WTC11 (cell line): ENCODE data around the gene SSR2. TPM values are rescaled to one million over a fixed set of nuclear protein-coding genes. Genes with fewer than 3 reads are reported as not detected.

Experiments used
- ATAC-seq: fragments of 200-7000 bp; cut with Tn5 transposase; 2 replicates; pipeline ENCODE4 v1.10.0; 2021; ENCODE audit warnings: mild to moderate bottlenecking, moderate library complexity
- CTCF ChIA-PET: fragments of 300-600 bp; sonication (Branson Sonifier 250); formaldehyde crosslinking; loops from one replicate; lab custom pipeline; 2021; ENCODE audit warnings: antibody characterized with exemption; lab: Charles Lee
- POLR2A ChIA-PET: fragments of 350-600 bp; sonication (Branson Sonifier 250); formaldehyde crosslinking; loops from one replicate; lab custom pipeline; 2021; ENCODE audit warnings: antibody characterized with exemption; lab: Charles Lee
- DNase-seq: peaks from one replicate; pipeline ENCODE4 v3.0.0; 2021; ENCODE audit warnings: low spot score
- H3K27ac Mint-ChIP-seq: 2 replicates; pipeline ENCODE4 v1.8.0; 2021; ENCODE audit warnings: mixed read lengths
- H3K27me3 Mint-ChIP-seq: 2 replicates; pipeline ENCODE4 v1.8.0; 2021; ENCODE audit warnings: low read depth, mild to moderate bottlenecking, moderate library complexity, mixed read lengths
- H3K36me3 Mint-ChIP-seq: 2 replicates; pipeline ENCODE4 v1.8.0; 2021; ENCODE audit warnings: mixed read lengths
- H3K4me1 Mint-ChIP-seq: 2 replicates; pipeline ENCODE4 v1.8.0; 2022; ENCODE audit warnings: mixed read lengths
- H3K4me3 Mint-ChIP-seq: 2 replicates; pipeline ENCODE4 v1.8.0; 2021; ENCODE audit warnings: mild to moderate bottlenecking, moderate library complexity, mixed read lengths
- H3K9me3 Mint-ChIP-seq: 2 replicates; pipeline ENCODE4 v1.8.0; 2021; ENCODE audit warnings: mixed read lengths
- CREM ChIP-seq: sonication (generic); formaldehyde crosslinking; IDR thresholded peaks from 2 replicates; pipeline ENCODE4 v1.8.1; 2022; ENCODE audit warnings: mild to moderate bottlenecking, missing genetic modification reagents, moderate library complexity
- E2F4 ChIP-seq: sonication (generic); formaldehyde crosslinking; IDR thresholded peaks from 2 replicates; pipeline ENCODE4 v1.8.1; 2022; ENCODE audit warnings: low read depth, mild to moderate bottlenecking, moderate library complexity, missing genetic modification reagents, borderline replicate concordance
- ELF4 ChIP-seq: sonication (generic); formaldehyde crosslinking; IDR thresholded peaks from 2 replicates; pipeline ENCODE4 v1.8.1; 2022; ENCODE audit warnings: low read depth, mild to moderate bottlenecking, moderate library complexity, missing genetic modification reagents
- FOXJ3 ChIP-seq: sonication (generic); formaldehyde crosslinking; IDR thresholded peaks from 2 replicates; pipeline ENCODE4 v1.9.0; 2021; ENCODE audit warnings: missing genetic modification reagents, mild to moderate bottlenecking, borderline replicate concordance
- FOXK1 ChIP-seq: sonication (generic); formaldehyde crosslinking; IDR thresholded peaks from 2 replicates; pipeline ENCODE4 v1.8.0; 2022; ENCODE audit warnings: mild to moderate bottlenecking, moderate library complexity, missing genetic modification reagents
- FOXP4 ChIP-seq: sonication (generic); formaldehyde crosslinking; IDR thresholded peaks from 2 replicates; pipeline ENCODE4 v1.8.0; 2022; ENCODE audit warnings: mild to moderate bottlenecking, missing genetic modification reagents
- GTF2I ChIP-seq: fragments of 250-450 bp; sonication (Bioruptor Pico); conservative IDR thresholded peaks from 2 replicates; pipeline ENCODE4 v1.4.0; 2021; ENCODE audit warnings: mild to moderate bottlenecking
- HMGA2 ChIP-seq: fragments of 250-450 bp; sonication (Bioruptor Pico); IDR thresholded peaks from 2 replicates; pipeline ENCODE4 v1.4.0; 2021; ENCODE audit warnings: mild to moderate bottlenecking, moderate library complexity
- IRF2 ChIP-seq: sonication (generic); formaldehyde crosslinking; IDR thresholded peaks from 2 replicates; pipeline ENCODE4 v1.8.0; 2022; ENCODE audit warnings: low read depth, missing genetic modification reagents, borderline replicate concordance
- MLX ChIP-seq: sonication (generic); formaldehyde crosslinking; IDR thresholded peaks from 2 replicates; pipeline ENCODE4 v1.8.1; 2023; ENCODE audit warnings: mild to moderate bottlenecking, missing genetic modification reagents, moderate library complexity
- MXD4 ChIP-seq: fragments of 250-450 bp; sonication (Bioruptor Pico); IDR thresholded peaks from 2 replicates; pipeline ENCODE4 v1.8.0; 2021; ENCODE audit warnings: mild to moderate bottlenecking, moderate library complexity, borderline replicate concordance
- RORB ChIP-seq: fragments of 250-450 bp; sonication (Bioruptor Pico); IDR thresholded peaks from 2 replicates; pipeline ENCODE4 v1.9.0; 2021; ENCODE audit warnings: mild to moderate bottlenecking
- USF2 ChIP-seq: sonication (generic); formaldehyde crosslinking; IDR thresholded peaks from 2 replicates; pipeline ENCODE4 v1.8.1; 2023; ENCODE audit warnings: mild to moderate bottlenecking, missing genetic modification reagents, moderate library complexity
- ZNF138 ChIP-seq: sonication (generic); formaldehyde crosslinking; conservative IDR thresholded peaks from 2 replicates; pipeline ENCODE4 v1.8.1; 2022; ENCODE audit warnings: mild to moderate bottlenecking, moderate library complexity, missing genetic modification reagents
- ZNF219 ChIP-seq: sonication (generic); formaldehyde crosslinking; IDR thresholded peaks from 2 replicates; pipeline ENCODE4 v1.8.0; 2023; ENCODE audit warnings: missing genetic modification reagents, mild to moderate bottlenecking, borderline replicate concordance
- ZNF232 ChIP-seq: sonication (generic); formaldehyde crosslinking; IDR thresholded peaks from 2 replicates; pipeline ENCODE4 v1.8.0; 2022; ENCODE audit warnings: mild to moderate bottlenecking, missing genetic modification reagents
- ZNF263 ChIP-seq: sonication (generic); formaldehyde crosslinking; IDR thresholded peaks from 2 replicates; pipeline ENCODE4 v1.8.1; 2022; ENCODE audit warnings: low read depth, mild to moderate bottlenecking, moderate library complexity, missing genetic modification reagents
- ZNF317 ChIP-seq: sonication (generic); formaldehyde crosslinking; IDR thresholded peaks from 2 replicates; pipeline ENCODE4 v1.8.1; 2023; ENCODE audit warnings: low read depth, mild to moderate bottlenecking, moderate library complexity, missing genetic modification reagents, borderline replicate concordance
- ZNF416 ChIP-seq: fragments of 250-450 bp; sonication (Bioruptor Pico); IDR thresholded peaks from 2 replicates; pipeline ENCODE4 v1.9.0; 2021; ENCODE audit warnings: mild to moderate bottlenecking, inconsistent platforms
- ZNF671 ChIP-seq: fragments of 250-450 bp; sonication (Bioruptor Pico); IDR thresholded peaks from 2 replicates; pipeline ENCODE4 v1.8.0; 2021; ENCODE audit warnings: mild to moderate bottlenecking
- total RNA-seq: library from RNA; stranded (reverse); gene quantifications from 3 replicates; pipeline ENCODE4 v1.2.3, GENCODE V29; 2021
- TF ChIP-seq, protein P1 (sequence below): sonication (generic); formaldehyde crosslinking; IDR thresholded peaks from 2 replicates; pipeline ENCODE4 v1.8.1; 2022; ENCODE audit warnings: mild to moderate bottlenecking, moderate library complexity, missing genetic modification reagents
- TF ChIP-seq, protein P2 (sequence below): sonication (generic); formaldehyde crosslinking; IDR thresholded peaks from 2 replicates; pipeline ENCODE4 v1.8.0; 2022; ENCODE audit warnings: mild to moderate bottlenecking, missing genetic modification reagents
- TF ChIP-seq, protein P3 (sequence below): sonication (generic); formaldehyde crosslinking; IDR thresholded peaks from 2 replicates; pipeline ENCODE4 v1.8.0; 2023; ENCODE audit warnings: missing genetic modification reagents, mild to moderate bottlenecking, borderline replicate concordance

SSR2 gene
- total RNA-seq, 1 experiment from 2014 or later: 175 TPM

DNA sequence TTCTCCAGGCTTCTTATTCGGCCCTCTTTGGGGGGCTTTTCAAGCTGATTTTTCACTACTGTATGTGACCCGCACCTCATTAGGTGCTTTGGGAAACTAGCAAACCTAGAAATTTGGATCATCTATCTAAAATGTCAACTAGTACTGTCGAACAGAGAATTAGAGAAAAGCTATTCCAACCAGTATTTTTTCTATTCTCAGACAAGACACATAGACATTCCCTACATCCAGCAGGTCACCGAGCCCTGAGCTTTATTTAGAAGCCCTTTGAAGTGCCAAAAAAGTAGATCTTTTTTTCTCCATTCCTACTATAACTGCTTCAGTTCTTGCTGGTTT lies 310 bp upstream of the SSR2 start:
- POLR2A ChIA-PET: interaction anchor here (1.0 kb wide), 1 partner anchor 13 kb away, joined by 4 read pairs; no protein-coding TSS in a partner anchor
- TF ChIP-seq RORB (CRISPR knock-in tag) (no peak), USF2 (CRISPR knock-in tag) (no peak), ZNF671 (CRISPR knock-in tag) (no peak), HMGA2 (CRISPR knock-in tag) (no peak), ZNF138 (CRISPR knock-in tag) (no peak), CREM (CRISPR knock-in tag) (no peak)
- TF ChIP-seq, protein P1, sequence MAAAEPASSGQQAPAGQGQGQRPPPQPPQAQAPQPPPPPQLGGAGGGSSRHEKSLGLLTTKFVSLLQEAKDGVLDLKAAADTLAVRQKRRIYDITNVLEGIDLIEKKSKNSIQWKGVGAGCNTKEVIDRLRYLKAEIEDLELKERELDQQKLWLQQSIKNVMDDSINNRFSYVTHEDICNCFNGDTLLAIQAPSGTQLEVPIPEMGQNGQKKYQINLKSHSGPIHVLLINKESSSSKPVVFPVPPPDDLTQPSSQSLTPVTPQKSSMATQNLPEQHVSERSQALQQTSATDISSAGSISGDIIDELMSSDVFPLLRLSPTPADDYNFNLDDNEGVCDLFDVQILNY: no peak
- CTCF ChIA-PET: interaction anchor here (0.6 to 2.0 kb wide), 4 partner anchors 44 to 116 kb away, joined by 3 to 5 read pairs (median 4); no protein-coding TSS in a partner anchor

DNA sequence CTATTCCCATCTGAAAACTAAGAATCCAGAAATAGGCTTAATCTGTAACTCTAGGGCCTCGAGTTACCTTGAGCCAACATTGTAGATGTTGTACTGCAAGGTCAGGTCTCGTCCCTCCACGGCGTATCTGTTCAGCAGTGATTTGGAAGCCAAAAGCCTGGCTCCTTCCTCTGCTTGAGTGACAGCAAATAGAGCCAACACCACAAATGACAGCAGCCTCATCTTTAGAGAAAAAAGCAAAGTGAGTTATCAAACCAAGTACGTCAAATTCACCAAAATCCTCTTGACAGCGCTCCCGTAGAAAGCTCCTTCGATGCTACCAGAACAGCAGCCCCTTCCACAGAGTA lies 832 bp downstream of the SSR2 start:
- ATAC-seq (no peak), DNase-seq (no peak)
- H3K27me3 Mint-ChIP-seq: peaks cover 27% of the 10 kb centered on the region
- ChIA-PET POLR2A (no interaction called here), CTCF (interaction anchor here (1.0 to 1.4 kb wide), 5 partner anchors 46 to 117 kb away, joined by 3 to 9 read pairs (median 3); no protein-coding TSS in a partner anchor)
- peaks cover 9% of the 10 kb centered on the region for H3K4me1 Mint-ChIP-seq
- H3K36me3 Mint-ChIP-seq: peaks cover 33% of the 10 kb centered on the region
- H3K9me3 Mint-ChIP-seq: no peaks in the 10 kb centered on the region
- H3K27ac Mint-ChIP-seq: peak overlapping the region; percentile 41
- H3K4me3 Mint-ChIP-seq: peak overlapping the region; percentile 85
- TF ChIP-seq ZNF232 (CRISPR knock-in tag): no peak
- no peak for TF ChIP-seq MXD4
- no peak for TF ChIP-seq FOXK1 (CRISPR knock-in tag)
- TF ChIP-seq GTF2I (CRISPR knock-in tag): no peak
- TF ChIP-seq ZNF317 (CRISPR knock-in tag): no peak
- no peak for TF ChIP-seq ZNF219 (CRISPR knock-in tag)
- no peak for TF ChIP-seq ZNF263 (CRISPR knock-in tag)
- no peak for TF ChIP-seq FOXP4
- no peak for TF ChIP-seq ELF4 (CRISPR knock-in tag)
- no peak for TF ChIP-seq ZNF416 (CRISPR knock-in tag)
- TF ChIP-seq MLX: no peak
- TF ChIP-seq, protein P2, sequence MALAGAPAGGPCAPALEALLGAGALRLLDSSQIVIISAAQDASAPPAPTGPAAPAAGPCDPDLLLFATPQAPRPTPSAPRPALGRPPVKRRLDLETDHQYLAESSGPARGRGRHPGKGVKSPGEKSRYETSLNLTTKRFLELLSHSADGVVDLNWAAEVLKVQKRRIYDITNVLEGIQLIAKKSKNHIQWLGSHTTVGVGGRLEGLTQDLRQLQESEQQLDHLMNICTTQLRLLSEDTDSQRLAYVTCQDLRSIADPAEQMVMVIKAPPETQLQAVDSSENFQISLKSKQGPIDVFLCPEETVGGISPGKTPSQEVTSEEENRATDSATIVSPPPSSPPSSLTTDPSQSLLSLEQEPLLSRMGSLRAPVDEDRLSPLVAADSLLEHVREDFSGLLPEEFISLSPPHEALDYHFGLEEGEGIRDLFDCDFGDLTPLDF (CRISPR knock-in tag): no peak
- no peak for TF ChIP-seq IRF2
- TF ChIP-seq E2F4 (CRISPR knock-in tag): no peak
- TF ChIP-seq, protein P3, sequence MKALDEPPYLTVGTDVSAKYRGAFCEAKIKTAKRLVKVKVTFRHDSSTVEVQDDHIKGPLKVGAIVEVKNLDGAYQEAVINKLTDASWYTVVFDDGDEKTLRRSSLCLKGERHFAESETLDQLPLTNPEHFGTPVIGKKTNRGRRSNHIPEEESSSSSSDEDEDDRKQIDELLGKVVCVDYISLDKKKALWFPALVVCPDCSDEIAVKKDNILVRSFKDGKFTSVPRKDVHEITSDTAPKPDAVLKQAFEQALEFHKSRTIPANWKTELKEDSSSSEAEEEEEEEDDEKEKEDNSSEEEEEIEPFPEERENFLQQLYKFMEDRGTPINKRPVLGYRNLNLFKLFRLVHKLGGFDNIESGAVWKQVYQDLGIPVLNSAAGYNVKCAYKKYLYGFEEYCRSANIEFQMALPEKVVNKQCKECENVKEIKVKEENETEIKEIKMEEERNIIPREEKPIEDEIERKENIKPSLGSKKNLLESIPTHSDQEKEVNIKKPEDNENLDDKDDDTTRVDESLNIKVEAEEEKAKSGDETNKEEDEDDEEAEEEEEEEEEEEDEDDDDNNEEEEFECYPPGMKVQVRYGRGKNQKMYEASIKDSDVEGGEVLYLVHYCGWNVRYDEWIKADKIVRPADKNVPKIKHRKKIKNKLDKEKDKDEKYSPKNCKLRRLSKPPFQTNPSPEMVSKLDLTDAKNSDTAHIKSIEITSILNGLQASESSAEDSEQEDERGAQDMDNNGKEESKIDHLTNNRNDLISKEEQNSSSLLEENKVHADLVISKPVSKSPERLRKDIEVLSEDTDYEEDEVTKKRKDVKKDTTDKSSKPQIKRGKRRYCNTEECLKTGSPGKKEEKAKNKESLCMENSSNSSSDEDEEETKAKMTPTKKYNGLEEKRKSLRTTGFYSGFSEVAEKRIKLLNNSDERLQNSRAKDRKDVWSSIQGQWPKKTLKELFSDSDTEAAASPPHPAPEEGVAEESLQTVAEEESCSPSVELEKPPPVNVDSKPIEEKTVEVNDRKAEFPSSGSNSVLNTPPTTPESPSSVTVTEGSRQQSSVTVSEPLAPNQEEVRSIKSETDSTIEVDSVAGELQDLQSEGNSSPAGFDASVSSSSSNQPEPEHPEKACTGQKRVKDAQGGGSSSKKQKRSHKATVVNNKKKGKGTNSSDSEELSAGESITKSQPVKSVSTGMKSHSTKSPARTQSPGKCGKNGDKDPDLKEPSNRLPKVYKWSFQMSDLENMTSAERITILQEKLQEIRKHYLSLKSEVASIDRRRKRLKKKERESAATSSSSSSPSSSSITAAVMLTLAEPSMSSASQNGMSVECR (CRISPR knock-in tag): no peak
- no peak for TF ChIP-seq FOXJ3 (CRISPR knock-in tag)

More for the DNA sequence above, 310 bp upstream of the SSR2 start:
- H3K4me3 Mint-ChIP-seq: peak overlapping the region; percentile 85
- ATAC-seq (no peak), DNase-seq (no peak)
- H3K9me3 Mint-ChIP-seq: no peaks in the 10 kb centered on the region
- no peak overlapping the region for H3K27ac Mint-ChIP-seq
- H3K36me3 Mint-ChIP-seq: peaks cover 33% of the 10 kb centered on the region
- H3K4me1 Mint-ChIP-seq: peaks cover 12% of the 10 kb centered on the region
- H3K27me3 Mint-ChIP-seq: peaks cover 28% of the 10 kb centered on the region
